Activated CD4-positive, alpha-beta T cell treated with anti-CD3 and anti-CD28 coated beads, Interleukin-2, amount 50 U/mL, for 24 hours (primary cell): ENCODE measurements around the gene AMOTL2.

Experiments
- DNase-seq, 2 donors: peaks; one replicate each; pipeline ENCODE4 v3.0.0-alpha.2; 2020; ENCODE audit warnings: low read depth in 1 of 2, low spot score in 1 of 2

Gene AMOTL2

GRCh38 chr3:134353831-134354611 lies 20.2 kb downstream of the AMOTL2 start:
- no peak for DNase-seq

GRCh38 chr3:134353171-134353825 lies 20.9 kb downstream of the AMOTL2 start:
- no peak for DNase-seq

GRCh38 chr3:134352031-134352671 lies 22.1 kb downstream of the AMOTL2 start:
- DNase-seq: no peak

- DNase-seq: no peak
Observed at GRCh38 chr3:134351427-134351826, 22.8 kb downstream of the AMOTL2 start.

GRCh38 chr3:134350861-134351311 lies 23.4 kb downstream of the AMOTL2 start:
- DNase-seq: no peak

- no peak for DNase-seq
Observed at GRCh38 chr3:134350266-134350665, 24.0 kb downstream of the AMOTL2 start.

- no peak for DNase-seq
Observed at GRCh38 chr3:134348524-134348923, 25.7 kb downstream of the AMOTL2 start.

GRCh38 chr3:134347551-134347950 lies 26.7 kb downstream of the AMOTL2 start:
- DNase-seq: no peak

- no peak for DNase-seq
Observed at GRCh38 chr3:134346744-134347143, 27.5 kb downstream of the AMOTL2 start.

- DNase-seq: no peak
Observed at GRCh38 chr3:134345202-134345601, 29.0 kb downstream of the AMOTL2 start.

GRCh38 chr3:134344560-134344959 lies 29.7 kb downstream of the AMOTL2 start:
- DNase-seq: no peak

- no peak for DNase-seq
Observed at GRCh38 chr3:134342259-134342658, 32.0 kb downstream of the AMOTL2 start.

GRCh38 chr3:134341389-134341788 lies 32.9 kb downstream of the AMOTL2 start:
- no peak for DNase-seq

GRCh38 chr3:134340982-134341365 lies 33.3 kb downstream of the AMOTL2 start:
- no peak for DNase-seq

- no peak for DNase-seq
Observed at GRCh38 chr3:134340362-134340981, 33.8 kb downstream of the AMOTL2 start.

GRCh38 chr3:134339913-134340312 lies 34.3 kb downstream of the AMOTL2 start:
- no peak for DNase-seq

GRCh38 chr3:134339331-134339730 lies 34.9 kb downstream of the AMOTL2 start:
- no peak for DNase-seq

GRCh38 chr3:134338516-134339261 lies 35.6 kb downstream of the AMOTL2 start:
- no peak for DNase-seq

- DNase-seq: no peak
Observed at GRCh38 chr3:134338201-134338512, 36.1 kb downstream of the AMOTL2 start.

- no peak for DNase-seq
Observed at GRCh38 chr3:134337511-134338200, 36.6 kb downstream of the AMOTL2 start.

- DNase-seq: no peak
Observed at GRCh38 chr3:134337071-134337482, 37.2 kb downstream of the AMOTL2 start.
